GM12878 (cell line): ENCODE results near the gene ATG9A. TPM values are rescaled to one million over a fixed set of nuclear protein-coding genes. Genes with fewer than 3 reads are reported as not detected.

Experiments
- ATAC-seq: fragments of 200-7000 bp; cut with Tn5 transposase; 3 replicates; pipeline ENCODE4 v1.9.1; 2020; ENCODE audit warnings: mild to moderate bottlenecking, moderate library complexity
- BruUV-seq: library from RNA; stranded (reverse); fragments of 400-500 nt; replicated peaks from 2 replicates; lab custom pipeline; 2021; lab: Mats Ljungman, UMichigan
- CTCF ChIA-PET: fragments of 300-600 bp; sonication (Branson Sonifier 250); formaldehyde crosslinking; extraction: SDS; loops from one replicate; lab custom pipeline; 2021; ENCODE audit warnings: inconsistent platforms; lab: Yijun Ruan, JAX
- POLR2A ChIA-PET: fragments of 350-600 bp; formaldehyde crosslinking; extraction: SDS; loops from one replicate; lab custom pipeline; 2021; ENCODE audit warnings: inconsistent platforms; lab: Charles Lee
- RAD21 ChIA-PET: fragments of 300-600 bp; sonication (Branson Sonifier 250); formaldehyde crosslinking; loops from one replicate; lab custom pipeline; 2023; ENCODE audit warnings: antibody characterized with exemption; ENCODE audit not compliant: unreplicated experiment; lab: Charles Lee
- SMC1A ChIA-PET: fragments of 300-600 bp; sonication (Branson Sonifier 250); formaldehyde crosslinking; loops from one replicate; lab custom pipeline; 2023; ENCODE audit not compliant: unreplicated experiment, uncharacterized antibody; lab: Charles Lee
- DNase-seq: peaks from one replicate; pipeline ENCODE4 v3.0.0-alpha.2; 2011; ENCODE audit warnings: low read depth, low spot score
- FAIRE-seq: peaks from 3 replicates; lab custom pipeline; 2011; peaks lifted over from hg19 to GRCh38; lab: Jason Lieb, UNC
- H2AFZ ChIP-seq: 2 replicates; pipeline ENCODE4 v1.6.0; 2011; ENCODE audit warnings: low read depth, low read length, control low read depth; ENCODE audit not compliant: control insufficient read depth
- H3K27ac ChIP-seq: 2 replicates; pipeline ENCODE4 v1.5.1; 2011; ENCODE audit warnings: control low read depth; ENCODE audit not compliant: control insufficient read depth, insufficient read depth
- H3K27me3 ChIP-seq, 2 experiments: replicated peaks in 1 of 2; 2 replicates each; pipeline versions ENCODE4 v1.6.0 to v1.6.1; 2011; ENCODE audit warnings: low read length in 1 of 2; ENCODE audit not compliant: control insufficient read depth in 2 of 2, insufficient read depth in 2 of 2
- H3K36me3 ChIP-seq, 2 experiments: 2 replicates each; pipeline ENCODE4 v1.5.1; 2011; ENCODE audit warnings: low read length in 1 of 2; ENCODE audit not compliant: control insufficient read depth in 2 of 2, insufficient read depth in 2 of 2
- H3K4me1 ChIP-seq: 2 replicates; pipeline ENCODE4 v1.6.1; 2011; ENCODE audit warnings: mild to moderate bottlenecking, low read length, moderate library complexity, mixed read lengths; ENCODE audit not compliant: control insufficient read depth, insufficient read depth
- H3K4me2 ChIP-seq: 2 replicates; pipeline ENCODE4 v1.6.0; 2011; ENCODE audit warnings: control low read depth; ENCODE audit not compliant: control insufficient read depth, insufficient read depth
- H3K4me3 ChIP-seq: fragments of 200-600 bp; sonication (generic); 2 replicates; pipeline ENCODE4 v1.5.1; 2016
- H3K79me2 ChIP-seq: 2 replicates; pipeline ENCODE4 v1.6.0; 2011; ENCODE audit warnings: low read length; ENCODE audit not compliant: control insufficient read depth, insufficient read depth
- H3K9ac ChIP-seq: 2 replicates; pipeline ENCODE4 v1.8.0; 2011; ENCODE audit warnings: low read length, control low read depth, mixed read lengths; ENCODE audit not compliant: control insufficient read depth, insufficient read depth
- H3K9me3 ChIP-seq: replicated peaks from 3 replicates; pipeline ENCODE4 v1.5.1; 2011; ENCODE audit warnings: mild to moderate bottlenecking, low read length; ENCODE audit not compliant: control insufficient read depth, insufficient read depth
- H4K20me1 ChIP-seq: 2 replicates; pipeline ENCODE4 v1.6.0; 2011; ENCODE audit not compliant: control insufficient read depth, insufficient read depth
- EGR1 ChIP-seq, 2 experiments: IDR thresholded peaks; 1 replicate in 1 of 2; 2 replicates in 1 of 2; pipeline ENCODE4 v1.6.1; 2011 to 2012; ENCODE audit warnings: low read depth in 2 of 2, low read length in 2 of 2, borderline replicate concordance in 1 of 2, mild to moderate bottlenecking in 1 of 2, moderate library complexity in 1 of 2
- MTA3 ChIP-seq: IDR thresholded peaks from 2 replicates; pipeline ENCODE4 v1.6.1; 2012; ENCODE audit warnings: low read length, inconsistent platforms, borderline replicate concordance
- RAD21 ChIP-seq: IDR thresholded peaks from 2 replicates; pipeline ENCODE4 v1.6.1; 2011; ENCODE audit warnings: mild to moderate bottlenecking, low read depth, low read length, moderate library complexity; ENCODE audit not compliant: insufficient read depth
- RELA ChIP-seq: fragments of 450-650 bp; IDR thresholded peaks from 2 replicates; pipeline ENCODE4 v1.8.0; 2014; ENCODE audit warnings: borderline replicate concordance; ENCODE audit not compliant: partially characterized antibody
- SIN3A ChIP-seq: IDR thresholded peaks from 2 replicates; pipeline ENCODE4 v1.6.1; 2012; ENCODE audit warnings: low read depth, low read length, improper control_type of control experiment
- STAT3 ChIP-seq: IDR thresholded peaks from 2 replicates; pipeline ENCODE4 v1.6.1; 2011; ENCODE audit warnings: low read depth, low read length, improper control_type of control experiment
- WGBS: methylation state at CpG from one replicate; pipeline ENCODE4 v1.1.6; 2016; ENCODE audit warnings: low lambda C conversion rate; ENCODE audit not compliant: insufficient replicate concordance, insufficient coverage; ENCODE audit errors: missing lambda C conversion rate; 5-methylcytosine and 5-hydroxymethylcytosine counted together
- in situ Hi-C: fragments of 300-500 bp; cut with MboI; formaldehyde crosslinking; loops from 9 replicates; pipeline ENCODE4 v1.14.3; 2018; ENCODE audit warnings: mixed read lengths
- intact Hi-C: fragments of 100-400 bp; cut with micrococcal nuclease; formaldehyde crosslinking; loops from one replicate; pipeline ENCODE4 v1.14.2; 2022; ENCODE audit not compliant: unreplicated experiment
- polyA plus RNA-seq, 11 experiments: library from polyadenylated mRNA; depleted of rRNA in 4 of 11; unstranded in 6 of 11; stranded (reverse) in 5 of 11; fragments of >200 nt; fragmentation: Nextera tagmentation in 4 of 11; fragmentation: Illumina TruSeq in 1 of 11; extraction: Ambion mirVana in 4 of 11; extraction: Trizol in 1 of 11; gene quantifications; 1 replicate in 1 of 11; 2 replicates in 10 of 11; pipeline versions ENCODE4 v1.2.1 to v1.2.3, GENCODE V29; 2011 to 2016; ENCODE audit warnings: inconsistent platforms in 2 of 11, missing spikeins in 2 of 11, low read depth in 1 of 11
- total RNA-seq, 4 experiments: library from RNA; depleted of rRNA in 3 of 4; stranded (reverse); fragments of >200 nt in 3 of 4; fragmentation: Illumina TruSeq in 1 of 4; extraction: Trizol in 1 of 4; gene quantifications; 2 replicates each; pipeline versions ENCODE4 v1.2.1 to v1.2.3, GENCODE V29; 2013 to 2021
- TF ChIP-seq, protein P1 (sequence below): IDR thresholded peaks from 2 replicates; pipeline ENCODE4 v1.6.1; 2012; ENCODE audit warnings: low read depth, low read length, improper control_type of control experiment
- TF ChIP-seq, protein P2 (sequence below), 3 experiments: IDR thresholded peaks in 2 of 3; conservative IDR thresholded peaks in 1 of 3; 2 replicates each; pipeline ENCODE4 v1.5.1; 2011; ENCODE audit warnings: low read depth in 3 of 3, low read length in 3 of 3, mild to moderate bottlenecking in 3 of 3, control low read depth in 2 of 3, moderate library complexity in 2 of 3, inconsistent platforms in 1 of 3, mixed read lengths in 1 of 3; ENCODE audit not compliant: control insufficient read depth in 2 of 3, insufficient read depth in 1 of 3; ENCODE audit errors: extremely low read depth in 1 of 3
- TF ChIP-seq, protein P3 (sequence below): fragments of 450-650 bp; IDR thresholded peaks from 2 replicates; pipeline ENCODE4 v1.6.1; 2016; ENCODE audit warnings: mild to moderate bottlenecking, moderate library complexity, borderline replicate concordance
- TF ChIP-seq, protein P4 (sequence below): fragments of 450-650 bp; IDR thresholded peaks from 2 replicates; pipeline ENCODE4 v1.6.1; 2016; ENCODE audit warnings: mild to moderate bottlenecking

Gene ATG9A
- total and polyA plus RNA-seq, 10 of the 15 experiments (the other 5 are each of a cell fraction or from before 2014, with no cell fraction given), result 0.16 to 37.5 (median 14.6) TPM; not detected in 1

DNA sequence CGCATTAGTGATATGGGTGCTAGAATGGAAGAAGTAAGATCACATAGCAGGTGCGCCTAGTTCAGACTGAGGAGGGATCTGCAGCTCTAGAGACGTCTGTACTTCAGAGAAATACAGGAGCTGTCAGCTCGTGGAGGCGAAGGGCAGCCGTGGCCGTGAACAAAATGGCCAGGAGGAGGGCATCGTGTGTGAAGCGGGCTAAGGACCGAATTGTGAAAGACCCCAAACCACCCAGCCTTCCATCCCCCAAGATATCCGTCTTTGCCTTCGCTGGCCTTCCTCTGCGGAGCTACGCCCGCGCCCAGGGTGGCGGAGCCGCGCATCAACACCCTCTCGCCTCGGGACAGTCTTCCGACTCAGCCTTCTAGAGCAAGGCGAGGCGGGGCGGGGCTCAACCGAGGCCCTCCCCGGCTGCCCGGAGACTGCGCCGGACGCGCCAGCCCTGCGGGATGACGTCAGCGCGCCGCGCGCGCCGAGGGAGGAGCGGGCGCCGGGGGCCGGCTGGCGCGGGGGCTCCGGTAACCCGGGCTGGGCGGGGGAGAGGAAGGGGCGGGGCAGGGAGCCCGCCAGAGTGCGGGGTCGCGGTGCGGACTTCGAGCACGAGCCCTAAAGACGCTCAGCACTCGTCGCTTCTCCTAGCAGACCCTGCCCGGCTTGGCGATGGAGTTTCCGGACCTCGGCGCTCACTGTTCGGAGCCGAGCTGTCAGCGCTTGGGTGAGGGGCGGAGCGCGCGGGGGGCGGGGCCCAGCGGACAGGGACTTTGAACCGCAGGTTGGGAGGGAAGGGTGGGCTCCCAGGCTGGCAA lies 22.9 kb downstream of the ATG9A start, which contains the start of gene ZFAND2B:
TSS of gene ZFAND2B (plus strand) at position 455 of the 806 bp plus-strand sequence. CDS start at position 661, 206 bp downstream.
- Histone ChIP-seq H3K36me3 (peaks cover 0 to 4% of the 10 kb centered on the region in 2 experiments; a peak in 1 of 4 replicates), H3K27me3 (no peaks in the 10 kb centered on the region), H3K9me3 (no peaks in the 10 kb centered on the region), H3K4me1 (peaks cover 8% of the 10 kb centered on the region), H3K79me2 (no peaks in the 10 kb centered on the region; the same call in 1 of the 2 replicates), H2AFZ (peak within 1 kb of the TSS; percentile 96), H3K9ac (peak within 1 kb of the TSS; percentile 67), H4K20me1 (no peaks in the 10 kb centered on the region), H3K4me3 (peak within 1 kb of the TSS; percentile 50), H3K4me2 (peak within 1 kb of the TSS; percentile 92), H3K27ac (peak within 1 kb of the TSS; percentile 72)
- in situ Hi-C loops, result loop anchor here (5.0 kb wide), 1 partner anchor 34 kb away; the partner anchor contains the start of gene SLC23A3
- intact Hi-C loops, result loop anchor here (2.0 to 5.0 kb wide), 2 partner anchors 30 to 71 kb away; partner anchors contain the start of genes CNPPD1 and DNAJB2
- RAD21 ChIA-PET, result interaction anchor here (0.7 to 2.9 kb wide), 14 partner anchors 10 to 88 kb away, joined by 3 to 21 read pairs (median 6); partner anchors contain the start of genes CNPPD1, DNAJB2, GLB1L and SLC23A3
- CTCF ChIA-PET, result interaction anchor here (0.6 to 2.1 kb wide), 14 partner anchors 8 to 88 kb away, joined by 3 to 19 read pairs (median 4); partner anchors contain the start of genes ANKZF1, ATG9A, CNPPD1 and NHEJ1
- WGBS, result under 1% methylated on average over 38 of the region's 76 CpGs
- BruUV-seq, result TSS peak; percentile 94
- ATAC-seq (peak; percentile 99), DNase-seq (peak; percentile 52), FAIRE-seq (peak; percentile 49)
- POLR2A ChIA-PET, result interaction anchor here (0.6 to 4.0 kb wide), 24 partner anchors 11 to 635 kb away, joined by 3 to 47 read pairs (median 5); partner anchors contain the start of genes ANKZF1, ATG9A, CNPPD1 and DNPEP
- SMC1A ChIA-PET, result interaction anchor here (1.0 to 3.1 kb wide), 13 partner anchors 10 to 89 kb away, joined by 3 to 14 read pairs (median 5); partner anchors contain the start of genes ABCB6, CNPPD1, GLB1L and SLC23A3
- TF ChIP-seq, protein P1, sequence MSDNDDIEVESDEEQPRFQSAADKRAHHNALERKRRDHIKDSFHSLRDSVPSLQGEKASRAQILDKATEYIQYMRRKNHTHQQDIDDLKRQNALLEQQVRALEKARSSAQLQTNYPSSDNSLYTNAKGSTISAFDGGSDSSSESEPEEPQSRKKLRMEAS, result no peak; the same call in 1 of the 2 replicates
- peak; percentile 45 for TF ChIP-seq RELA
- no peak; the same call in 1 of the 2 replicates for TF ChIP-seq MTA3
- TF ChIP-seq, protein P2, sequence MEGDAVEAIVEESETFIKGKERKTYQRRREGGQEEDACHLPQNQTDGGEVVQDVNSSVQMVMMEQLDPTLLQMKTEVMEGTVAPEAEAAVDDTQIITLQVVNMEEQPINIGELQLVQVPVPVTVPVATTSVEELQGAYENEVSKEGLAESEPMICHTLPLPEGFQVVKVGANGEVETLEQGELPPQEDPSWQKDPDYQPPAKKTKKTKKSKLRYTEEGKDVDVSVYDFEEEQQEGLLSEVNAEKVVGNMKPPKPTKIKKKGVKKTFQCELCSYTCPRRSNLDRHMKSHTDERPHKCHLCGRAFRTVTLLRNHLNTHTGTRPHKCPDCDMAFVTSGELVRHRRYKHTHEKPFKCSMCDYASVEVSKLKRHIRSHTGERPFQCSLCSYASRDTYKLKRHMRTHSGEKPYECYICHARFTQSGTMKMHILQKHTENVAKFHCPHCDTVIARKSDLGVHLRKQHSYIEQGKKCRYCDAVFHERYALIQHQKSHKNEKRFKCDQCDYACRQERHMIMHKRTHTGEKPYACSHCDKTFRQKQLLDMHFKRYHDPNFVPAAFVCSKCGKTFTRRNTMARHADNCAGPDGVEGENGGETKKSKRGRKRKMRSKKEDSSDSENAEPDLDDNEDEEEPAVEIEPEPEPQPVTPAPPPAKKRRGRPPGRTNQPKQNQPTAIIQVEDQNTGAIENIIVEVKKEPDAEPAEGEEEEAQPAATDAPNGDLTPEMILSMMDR (IDR thresholded peaks at IDR 0.05 in 2 of 3, conservative IDR thresholded peaks at IDR 0.05 in 1 of 3; ENCODE audit: control insufficient read depth in 2 of 3, extremely low read depth in 1 of 3, insufficient read depth in 1 of 3, low read depth in 3 of 3, low read length in 3 of 3), result peak in 2 of 3 experiments; percentile 9 to 14; a peak in 1 of 6 replicates
- TF ChIP-seq SIN3A, result peak; percentile 40; the same call in 1 of the 2 replicates
- no peak for TF ChIP-seq STAT3
- TF ChIP-seq, protein P3, sequence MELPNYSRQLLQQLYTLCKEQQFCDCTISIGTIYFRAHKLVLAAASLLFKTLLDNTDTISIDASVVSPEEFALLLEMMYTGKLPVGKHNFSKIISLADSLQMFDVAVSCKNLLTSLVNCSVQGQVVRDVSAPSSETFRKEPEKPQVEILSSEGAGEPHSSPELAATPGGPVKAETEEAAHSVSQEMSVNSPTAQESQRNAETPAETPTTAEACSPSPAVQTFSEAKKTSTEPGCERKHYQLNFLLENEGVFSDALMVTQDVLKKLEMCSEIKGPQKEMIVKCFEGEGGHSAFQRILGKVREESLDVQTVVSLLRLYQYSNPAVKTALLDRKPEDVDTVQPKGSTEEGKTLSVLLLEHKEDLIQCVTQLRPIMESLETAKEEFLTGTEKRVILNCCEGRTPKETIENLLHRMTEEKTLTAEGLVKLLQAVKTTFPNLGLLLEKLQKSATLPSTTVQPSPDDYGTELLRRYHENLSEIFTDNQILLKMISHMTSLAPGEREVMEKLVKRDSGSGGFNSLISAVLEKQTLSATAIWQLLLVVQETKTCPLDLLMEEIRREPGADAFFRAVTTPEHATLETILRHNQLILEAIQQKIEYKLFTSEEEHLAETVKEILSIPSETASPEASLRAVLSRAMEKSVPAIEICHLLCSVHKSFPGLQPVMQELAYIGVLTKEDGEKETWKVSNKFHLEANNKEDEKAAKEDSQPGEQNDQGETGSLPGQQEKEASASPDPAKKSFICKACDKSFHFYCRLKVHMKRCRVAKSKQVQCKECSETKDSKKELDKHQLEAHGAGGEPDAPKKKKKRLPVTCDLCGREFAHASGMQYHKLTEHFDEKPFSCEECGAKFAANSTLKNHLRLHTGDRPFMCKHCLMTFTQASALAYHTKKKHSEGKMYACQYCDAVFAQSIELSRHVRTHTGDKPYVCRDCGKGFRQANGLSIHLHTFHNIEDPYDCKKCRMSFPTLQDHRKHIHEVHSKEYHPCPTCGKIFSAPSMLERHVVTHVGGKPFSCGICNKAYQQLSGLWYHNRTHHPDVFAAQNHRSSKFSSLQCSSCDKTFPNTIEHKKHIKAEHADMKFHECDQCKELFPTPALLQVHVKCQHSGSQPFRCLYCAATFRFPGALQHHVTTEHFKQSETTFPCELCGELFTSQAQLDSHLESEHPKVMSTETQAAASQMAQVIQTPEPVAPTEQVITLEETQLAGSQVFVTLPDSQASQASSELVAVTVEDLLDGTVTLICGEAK, result peak; percentile 29; the same call in 1 of the 2 replicates
- no peak for TF ChIP-seq RAD21
- TF ChIP-seq, protein P4, sequence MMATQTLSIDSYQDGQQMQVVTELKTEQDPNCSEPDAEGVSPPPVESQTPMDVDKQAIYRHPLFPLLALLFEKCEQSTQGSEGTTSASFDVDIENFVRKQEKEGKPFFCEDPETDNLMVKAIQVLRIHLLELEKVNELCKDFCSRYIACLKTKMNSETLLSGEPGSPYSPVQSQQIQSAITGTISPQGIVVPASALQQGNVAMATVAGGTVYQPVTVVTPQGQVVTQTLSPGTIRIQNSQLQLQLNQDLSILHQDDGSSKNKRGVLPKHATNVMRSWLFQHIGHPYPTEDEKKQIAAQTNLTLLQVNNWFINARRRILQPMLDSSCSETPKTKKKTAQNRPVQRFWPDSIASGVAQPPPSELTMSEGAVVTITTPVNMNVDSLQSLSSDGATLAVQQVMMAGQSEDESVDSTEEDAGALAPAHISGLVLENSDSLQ, result 0 out of 2 replicates have a peak, but pooled peaks have one; percentile 39
- peak; percentile 42 to 84; a peak in 2 of 3 replicates for TF ChIP-seq EGR1 (IDR thresholded peaks at IDR 0.05; ENCODE audit: borderline replicate concordance in 1 of 2, low read depth in 2 of 2, low read length in 2 of 2)
